ENCODE measurements around the gene CETN3. TPM values are rescaled to one million over a fixed set of nuclear protein-coding genes. Genes with fewer than 3 reads are reported as not detected.
A peak's percentile ranks its signal among the peaks of the same experiment; 100 is the strongest.

Gene CETN3
- total RNA-seq: 1 to 10 TPM; 3.2 to 8.5 (median 4.0) TPM
- 33.0 TPM for total RNA-seq (2013)

GRCh38 chr5:90409318-90410177 is at the start of gene CETN3:
CETN3 (minus strand) TSS chr5:90409756; CDS start chr5:90409661, 95 bp downstream.
- Histone ChIP-seq H3K27me3 (ENCODE audit: control insufficient read depth, insufficient read depth, low read length) (no peaks in the 10 kb centered on the region), H3K27ac (ENCODE audit: low read length) (peak within 1 kb of the TSS; percentile 91), H3K36me3 (ENCODE audit: control insufficient read depth, insufficient read depth, low read length) (peaks cover 9% of the 10 kb centered on the region), H3K4me1 (ENCODE audit: control insufficient read depth, insufficient read depth, low read length) (peaks cover 7% of the 10 kb centered on the region), H3K9me3 (ENCODE audit: control insufficient read depth, insufficient read depth, low read length) (no peaks in the 10 kb centered on the region), H3K4me3 (ENCODE audit: low read length) (peak within 1 kb of the TSS; percentile 85)
- under 1% methylated on average over 51 of the region's 51 CpGs for WGBS (ENCODE audit: insufficient coverage)
- no peak within 1 kb of the TSS for H3K27ac Mint-ChIP-seq
- no peaks in the 10 kb centered on the region for H3K4me1 Mint-ChIP-seq
- TF ChIP-seq CTCF (IDR thresholded peaks at IDR 0.05): no peak
- intact Hi-C loops (cut with micrococcal nuclease): loop anchor here (1.0 kb wide), 2 partner anchors 65 to 120 kb away; partner anchors contain the start of genes LYSMD3, MBLAC2 and POLR3G
- peaks cover 0 to 6% of the 10 kb centered on the region in 2 donors for H3K27me3 Mint-ChIP-seq (ENCODE audit: low read depth in 2 of 2)
- no peaks in the 10 kb centered on the region for H3K36me3 Mint-ChIP-seq
- no peaks in the 10 kb centered on the region for H3K9me3 Mint-ChIP-seq
- ATAC-seq (peak; percentile 89 to 97 (median 91)), DNase-seq (peak; percentile 83 to 95)
- no peak within 1 kb of the TSS for H3K4me3 Mint-ChIP-seq

- intact Hi-C loops (cut with micrococcal nuclease): no loop called here
- H3K4me3 Mint-ChIP-seq: no peak overlapping the region
- TF ChIP-seq CTCF (IDR thresholded peaks at IDR 0.05): no peak
- Histone ChIP-seq H3K4me1 (ENCODE audit: control insufficient read depth, insufficient read depth, low read length) (no peaks in the 10 kb centered on the region), H3K9me3 (ENCODE audit: control insufficient read depth, insufficient read depth, low read length) (no peaks in the 10 kb centered on the region), H3K4me3 (ENCODE audit: low read length) (no peak overlapping the region), H3K27me3 (ENCODE audit: control insufficient read depth, insufficient read depth, low read length) (no peaks in the 10 kb centered on the region), H3K27ac (ENCODE audit: low read length) (no peak overlapping the region), H3K36me3 (ENCODE audit: control insufficient read depth, insufficient read depth, low read length) (no peaks in the 10 kb centered on the region)
- H3K36me3 Mint-ChIP-seq: no peaks in the 10 kb centered on the region
- no peaks in the 10 kb centered on the region for H3K27me3 Mint-ChIP-seq (ENCODE audit: low read depth in 2 of 2)
- H3K9me3 Mint-ChIP-seq: no peaks in the 10 kb centered on the region
- ATAC-seq: no peak
- no peak overlapping the region for H3K27ac Mint-ChIP-seq
- H3K4me1 Mint-ChIP-seq: no peaks in the 10 kb centered on the region
- no peak for DNase-seq
Measured at GRCh38 chr5:90446961-90447360, 37.4 kb upstream of the CETN3 start.

GRCh38 chr5:90440644-90441043 is 31.1 kb upstream of the CETN3 start:
- H3K9me3 ChIP-seq (ENCODE audit: control insufficient read depth, insufficient read depth, low read length): no peaks in the 10 kb centered on the region
- intact Hi-C loops (cut with micrococcal nuclease): no loop called here
- WGBS (ENCODE audit: insufficient coverage): no CpG with 5 or more reads among the region's 2 CpGs
- Mint-ChIP-seq H3K27me3 (ENCODE audit: low read depth in 2 of 2) (peaks cover 0 to 6% of the 10 kb centered on the region in 2 donors), H3K27ac (no peak overlapping the region), H3K4me3 (peak overlapping the region; percentile 84), H3K36me3 (no peaks in the 10 kb centered on the region), H3K9me3 (no peaks in the 10 kb centered on the region), H3K4me1 (peaks cover 4 to 5% of the 10 kb centered on the region in 2 donors)
- H3K36me3 ChIP-seq (ENCODE audit: control insufficient read depth, insufficient read depth, low read length): no peaks in the 10 kb centered on the region
- DNase-seq (no peak), ATAC-seq (no peak)
- H3K4me3 ChIP-seq (ENCODE audit: low read length): no peak overlapping the region
- H3K27ac ChIP-seq (ENCODE audit: low read length): no peak overlapping the region
- TF ChIP-seq CTCF (IDR thresholded peaks at IDR 0.05): no peak
- H3K27me3 ChIP-seq (ENCODE audit: control insufficient read depth, insufficient read depth, low read length): no peaks in the 10 kb centered on the region
- peaks cover 3% of the 10 kb centered on the region for H3K4me1 ChIP-seq (ENCODE audit: control insufficient read depth, insufficient read depth, low read length)
